ENCODE results near the gene SLC5A1.

DNA sequence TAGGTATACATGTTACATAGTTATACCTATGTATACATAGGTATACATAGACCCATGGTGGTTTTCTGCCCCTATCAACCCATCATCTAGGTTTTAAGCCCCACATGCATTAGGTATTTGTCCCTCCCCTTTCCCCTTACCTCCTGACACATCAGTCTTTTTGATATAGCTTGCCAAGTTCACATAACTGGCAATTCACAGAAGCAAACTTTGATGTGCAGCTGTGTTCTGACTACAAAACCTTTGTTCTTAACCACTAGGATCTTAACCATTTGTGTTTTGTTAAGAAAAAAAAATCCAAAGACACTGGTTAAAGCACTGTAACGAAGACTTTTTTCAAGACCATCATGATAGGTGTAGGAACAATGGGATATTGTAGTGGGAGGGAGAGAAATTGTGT lies 42.9 kb upstream of the SLC5A1 start:
- TF ChIP-seq, protein P1, sequence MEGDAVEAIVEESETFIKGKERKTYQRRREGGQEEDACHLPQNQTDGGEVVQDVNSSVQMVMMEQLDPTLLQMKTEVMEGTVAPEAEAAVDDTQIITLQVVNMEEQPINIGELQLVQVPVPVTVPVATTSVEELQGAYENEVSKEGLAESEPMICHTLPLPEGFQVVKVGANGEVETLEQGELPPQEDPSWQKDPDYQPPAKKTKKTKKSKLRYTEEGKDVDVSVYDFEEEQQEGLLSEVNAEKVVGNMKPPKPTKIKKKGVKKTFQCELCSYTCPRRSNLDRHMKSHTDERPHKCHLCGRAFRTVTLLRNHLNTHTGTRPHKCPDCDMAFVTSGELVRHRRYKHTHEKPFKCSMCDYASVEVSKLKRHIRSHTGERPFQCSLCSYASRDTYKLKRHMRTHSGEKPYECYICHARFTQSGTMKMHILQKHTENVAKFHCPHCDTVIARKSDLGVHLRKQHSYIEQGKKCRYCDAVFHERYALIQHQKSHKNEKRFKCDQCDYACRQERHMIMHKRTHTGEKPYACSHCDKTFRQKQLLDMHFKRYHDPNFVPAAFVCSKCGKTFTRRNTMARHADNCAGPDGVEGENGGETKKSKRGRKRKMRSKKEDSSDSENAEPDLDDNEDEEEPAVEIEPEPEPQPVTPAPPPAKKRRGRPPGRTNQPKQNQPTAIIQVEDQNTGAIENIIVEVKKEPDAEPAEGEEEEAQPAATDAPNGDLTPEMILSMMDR (conservative IDR thresholded peaks at IDR 0.05): no peak
- TF ChIP-seq ZFX (IDR thresholded peaks at IDR 0.05): no peak
